ENCODE results near the gene PPIL4.
"Not testable (repeated sequence)": the region's sequence is repeated elsewhere in the genome, so short reads cannot be mapped to it uniquely, and the experiment has no call there.

Gene PPIL4

GRCh38 chr6:149501768-149502167 lies 44.1 kb downstream of the PPIL4 start:
- TF ChIP-seq CTCF (IDR thresholded peaks at IDR 0.05; ENCODE audit: borderline replicate concordance, insufficient read depth, low read depth, low read length): no peak

GRCh38 chr6:149501201-149501600 lies 44.6 kb downstream of the PPIL4 start:
- no peak overlapping the region for H3K4me3 ChIP-seq (ENCODE audit: low read depth, low read length)
- TF ChIP-seq CTCF (IDR thresholded peaks at IDR 0.05; ENCODE audit: borderline replicate concordance, insufficient read depth, low read depth, low read length): no peak

More at GRCh38 chr6:149501768-149502167, 44.1 kb downstream of the PPIL4 start:
- H3K4me3 ChIP-seq (ENCODE audit: low read depth, low read length): no peak overlapping the region

- H3K4me3 ChIP-seq (ENCODE audit: low read depth, low read length): no peak overlapping the region
- no peak for TF ChIP-seq CTCF (IDR thresholded peaks at IDR 0.05; ENCODE audit: borderline replicate concordance, insufficient read depth, low read depth, low read length)
These were observed 45.7 kb downstream of the PPIL4 start for GRCh38 chr6:149500096-149500495.

GRCh38 chr6:149499066-149499465 lies 46.8 kb downstream of the PPIL4 start:
- no peak for TF ChIP-seq CTCF (IDR thresholded peaks at IDR 0.05; ENCODE audit: borderline replicate concordance, insufficient read depth, low read depth, low read length)
- H3K4me3 ChIP-seq (ENCODE audit: low read depth, low read length): no peak overlapping the region

- H3K4me3 ChIP-seq (ENCODE audit: low read depth, low read length): no peak overlapping the region
- no peak for TF ChIP-seq CTCF (IDR thresholded peaks at IDR 0.05; ENCODE audit: borderline replicate concordance, insufficient read depth, low read depth, low read length)
These were observed 48.5 kb downstream of the PPIL4 start for GRCh38 chr6:149497365-149497764.

GRCh38 chr6:149496597-149496996 lies 49.2 kb downstream of the PPIL4 start:
- H3K4me3 ChIP-seq (ENCODE audit: low read depth, low read length): not testable (repeated sequence)

- not testable (repeated sequence) for H3K4me3 ChIP-seq (ENCODE audit: low read depth, low read length)
These were observed 50.4 kb downstream of the PPIL4 start for GRCh38 chr6:149495349-149496016.

GRCh38 chr6:149494810-149495209 lies 51.0 kb downstream of the PPIL4 start:
- H3K4me3 ChIP-seq (ENCODE audit: low read depth, low read length): not testable (repeated sequence)

GRCh38 chr6:149493761-149494320 lies 52.0 kb downstream of the PPIL4 start:
- no peak for TF ChIP-seq CTCF (IDR thresholded peaks at IDR 0.05; ENCODE audit: borderline replicate concordance, insufficient read depth, low read depth, low read length)
- no peak overlapping the region for H3K4me3 ChIP-seq (ENCODE audit: low read depth, low read length)
